22Rv1 (cell line): ENCODE data around the gene ARHGAP40.

ENCODE experiments used
- H3K27ac ChIP-seq: fragments of 450-650 bp; 2 replicates; pipeline ENCODE4 v1.5.1; 2017
- ZFX ChIP-seq: fragments of 450-650 bp; IDR thresholded peaks from 2 replicates; pipeline ENCODE4 v1.6.1; 2017; ENCODE audit warnings: antibody characterized with exemption, borderline replicate concordance
- TF ChIP-seq, protein P1 (sequence below): fragments of 450-650 bp; IDR thresholded peaks from 2 replicates; pipeline ENCODE4 v1.5.1; 2017; ENCODE audit warnings: mild to moderate bottlenecking

ARHGAP40 gene

DNA sequence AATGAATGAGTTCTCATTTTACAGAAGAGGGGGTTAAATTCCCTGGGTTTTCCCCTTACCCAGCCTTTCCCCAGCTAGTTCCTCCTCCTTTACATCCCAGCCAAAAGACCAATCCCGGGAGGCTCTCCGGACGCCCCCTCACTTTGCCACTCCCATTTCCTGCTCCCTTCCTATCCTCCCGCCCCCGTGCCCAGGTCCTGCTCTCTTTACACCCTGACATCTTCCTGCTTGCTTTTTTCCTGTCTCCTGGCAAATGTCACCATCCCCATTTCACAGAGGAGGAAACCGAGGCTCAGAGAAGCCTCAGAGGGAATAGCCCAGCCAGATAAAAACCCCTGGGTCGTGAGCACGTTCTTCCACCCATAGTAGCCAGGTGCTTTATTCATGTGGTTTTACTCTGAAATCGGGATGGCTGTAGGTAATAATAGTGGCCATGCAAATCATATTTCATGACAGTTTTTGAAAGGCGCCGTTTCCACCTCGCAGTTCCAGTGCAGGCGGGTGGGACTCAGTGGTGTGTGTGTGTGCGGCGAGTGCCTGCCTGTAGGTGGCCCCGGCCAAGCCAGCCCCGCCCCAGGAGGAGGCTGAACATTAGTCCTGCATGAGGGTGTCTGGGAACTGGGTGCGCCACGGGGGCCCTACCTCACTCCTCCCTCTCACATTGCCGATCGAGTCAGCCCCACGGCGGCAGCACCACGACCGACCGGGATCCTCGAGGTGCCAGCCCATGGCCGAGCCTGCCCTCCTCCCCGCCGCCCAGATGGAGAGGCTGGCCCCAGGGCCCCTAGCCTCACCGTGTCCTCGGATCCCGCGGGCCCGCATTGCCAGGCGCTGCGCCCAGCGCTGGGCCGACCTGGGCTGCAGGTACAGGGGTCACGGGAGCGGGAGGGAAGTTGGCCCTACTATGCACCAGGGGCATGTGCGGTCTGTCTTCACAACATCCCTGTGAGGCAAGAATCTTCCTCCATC lies at the start of gene ARHGAP40:
ARHGAP40 (plus strand) TSS at position 594 of the 969 bp plus-strand sequence.
- no peak within 1 kb of the TSS for H3K27ac ChIP-seq
- no peak for TF ChIP-seq ZFX

DNA sequence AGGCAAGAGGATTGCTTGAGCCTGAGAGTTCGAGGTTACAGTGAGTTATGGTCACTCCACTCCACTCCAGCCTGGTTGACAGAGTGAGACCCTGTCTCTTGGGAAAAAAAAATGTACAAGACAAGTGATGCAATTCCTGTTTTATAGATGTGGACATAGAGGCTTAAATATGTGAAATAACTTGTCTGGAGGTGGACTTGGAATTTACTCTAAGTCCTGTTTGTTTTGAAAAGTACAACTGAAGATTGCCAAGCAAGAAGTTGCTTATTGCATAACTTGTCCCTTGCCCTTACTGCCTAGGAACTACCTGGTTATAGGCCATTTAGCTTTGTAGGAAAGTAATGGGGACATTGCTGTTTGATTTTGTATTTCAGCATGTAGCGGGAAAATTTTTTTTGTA lies 46.6 kb upstream of the ARHGAP40 start:
- TF ChIP-seq, protein P1, sequence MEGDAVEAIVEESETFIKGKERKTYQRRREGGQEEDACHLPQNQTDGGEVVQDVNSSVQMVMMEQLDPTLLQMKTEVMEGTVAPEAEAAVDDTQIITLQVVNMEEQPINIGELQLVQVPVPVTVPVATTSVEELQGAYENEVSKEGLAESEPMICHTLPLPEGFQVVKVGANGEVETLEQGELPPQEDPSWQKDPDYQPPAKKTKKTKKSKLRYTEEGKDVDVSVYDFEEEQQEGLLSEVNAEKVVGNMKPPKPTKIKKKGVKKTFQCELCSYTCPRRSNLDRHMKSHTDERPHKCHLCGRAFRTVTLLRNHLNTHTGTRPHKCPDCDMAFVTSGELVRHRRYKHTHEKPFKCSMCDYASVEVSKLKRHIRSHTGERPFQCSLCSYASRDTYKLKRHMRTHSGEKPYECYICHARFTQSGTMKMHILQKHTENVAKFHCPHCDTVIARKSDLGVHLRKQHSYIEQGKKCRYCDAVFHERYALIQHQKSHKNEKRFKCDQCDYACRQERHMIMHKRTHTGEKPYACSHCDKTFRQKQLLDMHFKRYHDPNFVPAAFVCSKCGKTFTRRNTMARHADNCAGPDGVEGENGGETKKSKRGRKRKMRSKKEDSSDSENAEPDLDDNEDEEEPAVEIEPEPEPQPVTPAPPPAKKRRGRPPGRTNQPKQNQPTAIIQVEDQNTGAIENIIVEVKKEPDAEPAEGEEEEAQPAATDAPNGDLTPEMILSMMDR, result no peak
- TF ChIP-seq ZFX, result no peak
- no peak overlapping the region for H3K27ac ChIP-seq

DNA sequence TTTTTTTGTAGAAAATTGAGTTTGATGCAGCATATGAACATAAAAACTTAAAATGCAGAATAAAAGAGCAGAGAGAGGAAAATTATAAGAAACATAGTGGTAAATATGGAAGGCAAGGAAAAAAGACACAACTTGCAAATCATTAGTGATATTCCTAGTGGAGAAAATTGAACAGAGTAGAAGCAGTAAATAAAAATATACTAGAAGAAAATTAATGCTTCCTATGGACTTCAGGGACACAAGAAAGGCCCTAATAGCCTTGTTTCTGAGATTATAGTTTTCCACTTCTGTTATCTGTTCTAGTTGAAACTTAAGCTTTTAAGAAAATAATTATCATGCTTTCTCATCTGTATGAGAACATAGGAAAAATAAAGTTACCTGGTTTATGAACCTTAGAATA lies 46.2 kb upstream of the ARHGAP40 start:
- TF ChIP-seq ZFX, result no peak
- TF ChIP-seq, protein P1, result no peak
- no peak overlapping the region for H3K27ac ChIP-seq

DNA sequence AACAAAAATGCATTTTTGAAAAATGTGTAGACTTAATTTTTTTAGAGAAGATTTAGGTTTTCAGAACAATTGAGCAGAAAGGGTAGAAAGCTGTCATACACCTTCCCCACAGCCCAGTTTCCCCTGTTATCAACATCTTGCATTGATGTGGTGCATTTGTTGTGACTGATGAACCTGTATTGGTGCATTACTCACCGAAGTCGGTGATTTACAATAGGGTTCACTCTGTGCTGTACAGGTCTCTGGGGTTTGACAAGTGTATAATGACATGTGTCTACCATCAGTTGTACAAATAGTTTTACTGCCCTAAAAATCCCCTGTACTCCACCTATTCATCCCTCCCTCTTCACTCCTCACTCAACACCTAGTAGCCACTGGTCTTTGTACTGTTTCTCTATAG lies 44.4 kb upstream of the ARHGAP40 start:
- no peak overlapping the region for H3K27ac ChIP-seq
- TF ChIP-seq, protein P1, result no peak
- no peak for TF ChIP-seq ZFX

DNA sequence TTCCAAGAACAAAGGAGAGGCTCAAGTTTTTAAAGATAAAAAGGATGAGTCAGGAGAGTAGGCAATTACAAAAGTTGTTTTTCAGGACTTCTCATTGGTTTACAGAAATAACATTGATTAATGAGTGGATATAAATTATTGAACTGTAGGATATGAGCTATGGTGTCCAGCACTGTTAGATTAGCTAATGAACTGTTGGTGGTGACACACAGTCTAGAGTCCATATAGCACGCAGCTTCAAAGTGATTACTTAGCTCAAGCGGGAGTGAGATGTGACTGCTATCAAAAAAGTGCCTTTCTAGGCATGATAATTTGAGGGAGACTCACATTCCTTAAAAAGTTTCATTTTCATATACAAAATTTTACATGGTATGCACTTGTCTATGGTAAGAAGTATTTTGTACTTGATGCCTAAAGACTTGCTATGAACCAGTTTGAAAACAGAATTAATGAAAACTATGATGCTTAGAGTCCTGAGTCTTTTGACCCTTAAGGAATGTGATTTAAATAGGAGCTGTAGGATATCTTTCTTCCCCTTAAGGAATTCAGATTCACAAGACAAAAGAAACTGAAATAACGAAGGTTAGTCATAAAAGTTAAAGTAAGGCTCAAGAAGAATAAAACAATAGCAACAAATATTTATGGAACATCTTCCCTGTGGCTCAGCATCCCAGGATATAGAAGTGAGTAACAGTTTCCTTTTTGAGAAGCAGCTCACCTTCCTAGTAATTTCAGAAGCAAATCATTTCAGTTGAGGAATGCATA lies 42.8 kb upstream of the ARHGAP40 start:
- no peak for TF ChIP-seq ZFX
- no peak overlapping the region for H3K27ac ChIP-seq

DNA sequence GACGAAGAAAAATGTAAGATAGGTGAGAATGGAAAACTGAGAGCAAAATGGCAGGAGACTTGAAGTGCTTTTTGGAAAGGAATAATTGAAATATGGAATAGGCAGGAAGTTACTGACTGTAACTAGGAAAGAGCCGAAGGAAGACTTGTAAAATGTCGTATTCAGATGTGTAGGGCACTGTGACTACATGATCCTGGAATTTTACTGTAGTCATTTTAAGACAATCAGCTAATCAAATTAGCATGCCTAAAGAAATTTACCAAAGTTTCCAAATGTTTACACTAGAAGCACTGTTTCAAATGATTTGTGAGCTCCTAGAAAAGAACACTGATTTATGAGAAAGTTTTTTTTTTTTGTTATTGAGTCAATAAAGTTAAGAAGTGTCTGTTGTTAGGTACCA lies 41.8 kb upstream of the ARHGAP40 start:
- TF ChIP-seq, protein P1, result no peak
- TF ChIP-seq ZFX, result no peak
- no peak overlapping the region for H3K27ac ChIP-seq

DNA sequence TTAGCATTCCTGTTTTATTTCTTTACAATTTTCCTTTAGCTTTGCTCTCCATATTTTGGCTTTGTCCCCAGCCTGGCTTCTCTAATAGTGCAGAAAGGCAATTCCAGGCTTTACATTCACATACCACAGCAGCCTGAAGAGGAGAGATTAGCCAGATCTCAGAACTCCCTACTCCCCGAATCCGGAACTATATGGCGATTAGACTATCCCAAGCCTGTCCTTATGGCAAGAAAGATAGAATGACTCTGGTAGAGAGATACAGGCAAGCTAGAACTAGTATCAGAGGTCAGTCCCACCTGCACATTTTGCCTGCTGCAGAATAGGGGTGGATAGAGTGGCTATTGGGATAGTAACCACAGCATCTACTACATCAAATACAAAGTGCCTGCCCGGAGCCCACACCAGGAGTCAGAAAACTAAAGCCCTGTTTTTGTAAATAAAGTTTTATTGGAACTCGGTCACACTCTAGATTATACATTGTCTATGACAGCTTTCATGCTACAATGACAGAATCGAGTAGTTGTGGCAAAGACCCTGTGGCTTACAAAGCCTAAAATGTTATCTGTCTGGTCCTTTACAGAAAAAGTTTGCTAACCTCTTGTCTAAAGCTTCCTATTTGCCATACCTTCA lies 37.7 kb upstream of the ARHGAP40 start:
- H3K27ac ChIP-seq, result no peak overlapping the region
- no peak for TF ChIP-seq ZFX

DNA sequence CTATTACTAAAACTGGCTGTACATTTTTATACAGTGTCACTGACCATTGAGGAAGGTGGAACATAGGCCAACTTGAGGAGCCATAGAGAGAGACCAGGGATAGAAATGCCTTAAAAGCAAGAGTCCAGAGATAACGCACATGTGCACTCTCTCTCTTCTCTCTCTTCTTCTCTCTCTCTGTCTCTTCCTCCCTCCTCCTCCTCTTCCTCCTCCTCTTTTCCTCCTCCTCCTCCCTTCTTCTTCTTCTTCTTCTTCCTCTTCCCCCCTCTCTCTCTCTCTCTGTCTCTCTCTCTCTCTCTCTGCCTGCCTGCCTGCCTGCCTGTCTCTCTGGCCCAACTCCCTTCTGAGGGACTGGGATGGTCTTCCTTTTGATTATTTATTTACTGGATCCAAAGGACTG lies 36.9 kb upstream of the ARHGAP40 start:
- H3K27ac ChIP-seq, result no peak overlapping the region
- TF ChIP-seq, protein P1, result no peak
- no peak for TF ChIP-seq ZFX
